Esophagus squamous epithelium (tissue), 4 donors: Measurements from ENCODE around the gene HAUS7.

Source experiments
- CTCF ChIP-seq, 6 experiments: fragments of 450-650 bp in 4 of 6; fragments of 200-600 bp in 2 of 6; sonication (generic) in 2 of 6; IDR thresholded peaks; one replicate each; pipeline ENCODE4 v1.5.1; 2016 to 2019; ENCODE audit warnings: antibody characterized with exemption in 6 of 6, mild to moderate bottlenecking in 4 of 6, moderate library complexity in 4 of 6
- POLR2A ChIP-seq, 4 donors: fragments of 450-650 bp; IDR thresholded peaks; one replicate each; pipeline ENCODE4 v1.6.1; 2017; ENCODE audit warnings: antibody characterized with exemption in 4 of 4, mild to moderate bottlenecking in 4 of 4, moderate library complexity in 3 of 4

- no peak for TF ChIP-seq POLR2A (IDR thresholded peaks at IDR 0.05)
- no peak for TF ChIP-seq CTCF (IDR thresholded peaks at IDR 0.05)
These were observed 15.2 kb upstream of the HAUS7 start for GRCh38 chrX:153485396-153486080.
